ENCODE results near the gene ZFP69.

ZFP69 gene

GRCh38 chr1:40532062-40532389, 54.9 kb downstream of the ZFP69 start:
- DNase-seq (no peak), ATAC-seq (replicated peaks) (no peak)
- Mint-ChIP-seq H3K4me3 (peak overlapping the region; percentile 95 to 99), H3K27ac (peak overlapping the region; percentile 89 to 96), H3K9me3 (peaks cover 2 to 8% of the 10 kb centered on the region in 2 donors), H3K27me3 (peaks cover 8 to 9% of the 10 kb centered on the region in 2 donors), H3K4me1 (ENCODE audit: low read depth in 2 of 2) (peaks cover 14 to 27% of the 10 kb centered on the region in 2 donors), H3K36me3 (ENCODE audit: insufficient read depth) (peaks cover 4% of the 10 kb centered on the region)

GRCh38 chr1:40532844-40533424, 55.8 kb downstream of the ZFP69 start:
- peak overlapping the region in 1 of 2 donors; percentile 96 for H3K27ac Mint-ChIP-seq
- H3K4me1 Mint-ChIP-seq (ENCODE audit: low read depth in 2 of 2) = peaks cover 14 to 27% of the 10 kb centered on the region in 2 donors
- DNase-seq (peak in 1 of 3 experiments; percentile 15), ATAC-seq (replicated peaks) (no peak)
- H3K27me3 Mint-ChIP-seq = peaks cover 8 to 9% of the 10 kb centered on the region in 2 donors
- H3K9me3 Mint-ChIP-seq = peaks cover 2 to 8% of the 10 kb centered on the region in 2 donors
- H3K4me3 Mint-ChIP-seq = peak overlapping the region; percentile 95 to 99
- H3K36me3 Mint-ChIP-seq (ENCODE audit: insufficient read depth) = peaks cover 4% of the 10 kb centered on the region

GRCh38 chr1:40534589-40534988, 57.5 kb downstream of the ZFP69 start:
- Mint-ChIP-seq H3K27me3 (peaks cover 0 to 8% of the 10 kb centered on the region in 2 donors), H3K27ac (no peak overlapping the region), H3K4me1 (ENCODE audit: low read depth in 2 of 2) (peaks cover 14 to 27% of the 10 kb centered on the region in 2 donors), H3K36me3 (ENCODE audit: insufficient read depth) (peaks cover 4% of the 10 kb centered on the region), H3K9me3 (peaks cover 2 to 8% of the 10 kb centered on the region in 2 donors), H3K4me3 (no peak overlapping the region)
- DNase-seq = no peak
- ATAC-seq (replicated peaks) = no peak

- no peak overlapping the region for H3K4me3 Mint-ChIP-seq
- H3K27ac Mint-ChIP-seq = no peak overlapping the region
- no peak for DNase-seq
- H3K9me3 Mint-ChIP-seq = peaks cover 2 to 8% of the 10 kb centered on the region in 2 donors
- H3K4me1 Mint-ChIP-seq (ENCODE audit: low read depth in 2 of 2) = peaks cover 14 to 24% of the 10 kb centered on the region in 2 donors
- ATAC-seq (replicated peaks) = no peak
- H3K27me3 Mint-ChIP-seq = no peaks in the 10 kb centered on the region
- H3K36me3 Mint-ChIP-seq (ENCODE audit: insufficient read depth) = peaks cover 4% of the 10 kb centered on the region
Measured at GRCh38 chr1:40535732-40536131, 58.6 kb downstream of the ZFP69 start.

GRCh38 chr1:40539338-40539737, 62.2 kb downstream of the ZFP69 start:
- peaks cover 5% of the 10 kb centered on the region for H3K36me3 Mint-ChIP-seq (ENCODE audit: insufficient read depth)
- H3K27me3 Mint-ChIP-seq = no peaks in the 10 kb centered on the region
- no peak for ATAC-seq (replicated peaks)

More at GRCh38 chr1:40539338-40539737, 62.2 kb downstream of the ZFP69 start:
- peak overlapping the region in 1 of 2 donors; percentile 9 for H3K27ac Mint-ChIP-seq
- no peaks in the 10 kb centered on the region for H3K9me3 Mint-ChIP-seq
- H3K4me1 Mint-ChIP-seq (ENCODE audit: low read depth in 2 of 2) = no peaks in the 10 kb centered on the region
- no peak for DNase-seq
- H3K4me3 Mint-ChIP-seq = peak overlapping the region in 1 of 2 donors; percentile 29

All from effector memory CD8-positive, alpha-beta T cell (primary cell).